A673 (cell line): ENCODE results near the gene NBEA.

Experiments
- CTCF ChIP-seq: fragments of 300-800, 200-600 bp; sonication (generic); conservative IDR thresholded peaks from 2 replicates; pipeline ENCODE4 v1.5.1; 2017; ENCODE audit warnings: low read depth, mild to moderate bottlenecking, antibody characterized with exemption, low read length, moderate library complexity, mixed read lengths
- EZH2 ChIP-seq: fragments of 200-600 bp; sonication (generic); IDR thresholded peaks from 2 replicates; pipeline ENCODE4 v1.6.1; 2017; ENCODE audit warnings: borderline replicate concordance, low read depth, mild to moderate bottlenecking, mixed read lengths, antibody characterized with exemption, low read length; ENCODE audit not compliant: poor library complexity, severe bottlenecking

DNA sequence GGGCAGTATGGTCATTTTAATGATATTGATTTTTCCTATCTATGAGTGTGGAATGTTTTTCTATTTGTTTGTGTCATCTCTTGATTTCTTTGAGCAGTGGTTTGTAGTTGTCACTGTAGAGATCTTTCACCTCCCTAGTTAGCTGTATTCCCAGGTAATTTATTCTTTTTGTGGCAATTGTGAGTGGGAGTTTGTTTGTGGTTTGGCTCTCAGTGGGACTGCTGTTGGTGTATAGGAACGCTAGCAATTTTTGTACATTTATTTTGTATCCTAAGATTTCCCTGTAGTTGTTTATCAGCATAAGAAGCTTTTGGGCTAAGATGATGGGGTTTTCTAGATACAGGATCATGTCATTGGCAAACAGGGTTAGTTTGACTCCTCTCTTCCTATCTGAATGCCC, 28.9 kb downstream of the NBEA start:
- TF ChIP-seq CTCF: no peak
- TF ChIP-seq EZH2: no peak
